HTR-8/SVneo (cell line): ENCODE results near the gene CAMK2N1.
"Not testable (repeated sequence)": the region's sequence is repeated elsewhere in the genome, so short reads cannot be mapped to it uniquely, and the experiment has no call there.

ENCODE experiments used
- DNase-seq: peaks from one replicate; pipeline ENCODE4 v3.0.0; 2011; ENCODE audit warnings: low spot score, mixed read lengths; ENCODE audit not compliant: insufficient read length
- FAIRE-seq: peaks from 2 replicates; lab custom pipeline; 2011; peaks lifted over from hg19 to GRCh38; lab: Jason Lieb, UNC

Gene CAMK2N1

DNA sequence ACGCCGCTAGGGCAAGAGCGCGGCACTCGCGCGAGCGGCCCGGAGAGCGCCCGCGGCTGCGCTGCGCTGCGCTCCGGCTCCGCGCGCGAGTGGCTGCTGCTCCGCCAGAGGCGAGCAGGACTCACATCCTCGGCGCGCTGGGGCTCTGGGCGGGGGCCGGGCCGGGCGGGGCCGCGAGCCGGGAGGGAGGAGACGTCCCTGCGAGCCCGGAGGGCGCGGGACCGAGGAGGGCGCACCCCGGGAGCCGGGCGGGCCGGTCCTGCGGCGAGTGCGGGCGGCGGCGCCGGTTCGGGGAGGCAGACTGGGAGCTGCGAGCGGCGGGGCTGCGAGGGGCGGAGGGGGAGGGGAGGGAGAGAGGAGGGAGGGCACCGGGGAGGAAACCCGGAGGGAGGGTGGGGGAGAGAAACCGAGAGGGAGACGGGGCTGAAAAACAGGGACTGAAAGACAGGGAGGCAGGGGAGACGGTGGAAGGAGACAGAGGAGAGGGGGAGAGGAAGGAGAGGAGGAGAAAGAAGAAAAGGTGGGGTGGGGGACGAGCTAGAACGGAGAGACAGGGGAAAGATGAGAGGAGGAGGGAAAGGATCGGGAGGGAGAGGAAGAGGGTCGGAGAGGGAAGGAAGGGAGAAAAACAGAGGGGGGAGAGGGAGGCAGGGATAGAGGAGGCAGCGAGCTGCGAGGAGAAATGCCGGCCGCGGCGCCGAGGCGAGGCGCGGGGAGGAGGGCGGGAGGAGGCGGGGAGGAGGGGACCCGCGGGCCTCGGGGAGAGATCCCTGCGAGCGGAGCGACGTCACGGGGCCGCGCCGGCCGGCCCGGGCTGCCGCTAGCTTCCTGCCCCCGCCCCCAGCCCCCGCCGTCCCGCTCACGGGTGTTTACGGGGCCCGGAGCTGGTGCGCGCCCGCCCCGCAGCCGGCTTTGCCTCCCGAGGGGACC lies at the start of gene CAMK2N1:
TSS of gene CAMK2N1 (minus strand) at position 684 of the 930 bp plus-strand sequence. CDS start 831 bp downstream, outside the sequence.
- no peak for FAIRE-seq
- no peak for DNase-seq

DNA sequence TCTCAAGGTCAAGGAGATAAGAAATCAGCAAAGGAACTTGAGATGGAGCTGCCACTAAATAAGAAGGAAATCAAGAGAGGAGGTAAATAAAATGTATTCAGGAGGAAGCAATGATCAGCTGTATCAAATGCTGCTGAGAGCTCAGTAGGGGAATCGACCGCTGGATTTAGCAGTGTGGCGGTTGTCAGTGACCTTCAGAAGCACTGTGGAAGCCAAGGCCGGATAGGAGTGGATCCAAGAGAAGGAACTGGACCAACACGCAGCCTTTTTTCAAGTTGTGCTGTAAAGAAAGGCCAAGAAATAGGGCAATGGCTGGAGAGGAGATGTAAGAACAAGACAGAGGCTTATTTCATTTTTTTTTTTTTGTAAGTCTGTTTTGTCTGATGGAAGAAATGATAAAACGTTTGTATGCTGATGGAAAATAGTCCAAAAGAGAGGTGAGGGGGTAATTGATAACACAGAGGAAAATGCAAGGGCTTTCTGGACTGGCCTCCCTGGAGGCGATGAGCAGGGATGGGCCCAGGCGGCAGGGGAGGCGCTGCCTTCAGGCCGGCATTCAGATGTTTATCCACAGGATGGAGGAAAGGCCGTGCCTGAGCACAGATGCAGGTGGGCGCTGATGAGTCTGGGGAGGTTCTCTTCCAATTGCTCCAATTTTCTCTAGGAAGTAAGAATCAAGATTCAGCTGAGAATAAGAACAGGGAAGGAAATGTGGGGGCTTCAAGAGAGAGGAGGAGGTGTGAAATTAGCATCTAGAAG lies 48.8 kb upstream of the CAMK2N1 start:
- FAIRE-seq (no peak), DNase-seq (no peak)

DNA sequence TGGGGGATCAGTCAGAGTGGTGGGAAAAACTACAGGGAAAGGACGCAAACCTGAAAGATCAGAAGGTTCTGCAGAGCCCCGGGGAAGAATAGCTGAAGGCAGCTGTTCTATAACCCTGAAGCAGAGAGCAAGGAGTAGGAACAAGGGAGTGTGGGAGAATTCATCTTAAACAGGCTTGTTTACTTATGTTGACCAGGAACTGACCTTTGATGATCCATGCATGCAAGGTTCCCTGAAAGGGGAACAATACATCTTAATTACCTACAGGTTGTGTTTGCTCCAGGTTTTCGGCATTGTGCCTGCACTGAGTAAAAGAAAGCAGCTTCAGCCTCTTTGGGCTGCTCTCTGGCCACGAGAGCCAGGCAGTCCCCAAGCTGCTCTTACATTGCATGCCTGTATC lies 47.6 kb upstream of the CAMK2N1 start:
- no peak for DNase-seq
- FAIRE-seq = no peak

DNA sequence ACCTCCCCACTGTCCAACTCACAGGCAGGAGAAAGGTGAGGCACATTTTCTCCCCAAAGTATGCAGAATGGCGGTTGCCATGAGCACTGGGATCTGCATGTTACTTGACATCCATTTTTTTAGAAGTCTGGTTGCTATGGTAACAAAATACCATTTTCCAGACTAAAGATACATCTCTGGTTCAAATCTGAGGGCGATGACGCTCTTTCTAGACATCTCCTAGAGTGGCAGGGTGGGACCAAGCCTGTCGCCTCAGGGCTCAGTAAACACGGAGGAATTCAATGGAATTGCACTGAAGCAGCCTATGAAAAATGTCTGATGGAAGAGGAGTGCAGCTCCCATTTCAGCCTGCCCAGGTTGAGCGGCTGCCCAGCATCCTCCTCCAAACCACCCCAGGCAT lies 44.9 kb upstream of the CAMK2N1 start:
- DNase-seq (peak; percentile 21), FAIRE-seq (no peak)

DNA sequence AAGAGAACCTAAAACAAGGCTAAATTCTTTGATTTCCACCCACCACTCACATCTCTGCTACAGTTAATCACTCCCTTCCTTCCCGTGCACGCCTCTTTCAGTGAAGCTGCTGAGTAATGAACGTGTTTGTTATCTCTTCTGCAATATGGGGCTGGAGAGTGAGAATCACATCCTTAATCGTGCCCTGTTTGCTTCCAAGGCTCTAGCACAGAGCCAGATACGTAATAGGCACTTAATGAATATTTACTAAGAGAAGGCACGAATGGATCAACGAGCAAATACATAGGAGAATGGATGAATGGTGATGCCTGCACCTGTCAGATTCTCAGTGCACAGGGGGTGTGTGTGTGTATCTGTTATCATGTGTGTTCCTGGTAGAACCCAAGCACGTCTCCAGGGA lies 44.3 kb upstream of the CAMK2N1 start:
- FAIRE-seq (no peak), DNase-seq (no peak)

DNA sequence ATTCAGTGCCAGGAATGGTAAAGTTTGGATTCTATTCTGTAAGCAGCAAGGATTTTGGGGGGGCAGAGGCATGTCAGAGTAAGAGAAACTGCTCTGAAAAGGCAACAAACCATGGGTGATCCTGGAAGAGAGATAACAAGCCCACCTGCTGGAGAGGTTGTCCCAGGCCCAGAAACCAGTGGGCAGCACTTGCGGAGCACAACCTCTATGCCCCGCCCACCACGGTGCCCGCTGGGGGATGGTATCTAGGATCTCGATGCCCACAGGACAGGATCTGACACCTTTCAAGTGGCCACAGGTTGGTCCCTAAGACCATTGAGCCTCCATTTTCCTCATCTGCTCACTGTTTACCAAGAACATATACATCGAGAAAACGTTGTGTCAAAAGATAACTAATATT lies 42.2 kb upstream of the CAMK2N1 start:
- DNase-seq = no peak

DNA sequence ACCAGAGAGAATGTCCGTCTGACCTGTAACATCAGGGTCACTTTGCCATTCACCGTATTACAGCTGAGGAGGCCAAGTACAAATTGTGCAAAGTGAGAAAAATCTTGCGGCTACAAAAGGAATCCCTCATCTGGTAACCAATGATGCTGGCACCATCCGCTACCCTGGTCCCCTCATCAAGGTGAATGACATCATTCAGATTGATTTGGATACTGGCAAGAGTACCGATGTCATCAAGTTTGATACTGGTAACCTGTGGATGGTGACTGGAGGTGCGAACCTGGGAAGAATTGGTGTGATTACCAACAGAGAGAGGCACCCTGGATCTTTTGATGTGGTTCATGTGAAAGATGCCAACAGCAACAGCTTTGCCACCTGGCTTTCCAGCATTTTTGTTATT lies 40.3 kb upstream of the CAMK2N1 start:
- FAIRE-seq (no peak), DNase-seq (no peak)

More for the DNA sequence above, 42.2 kb upstream of the CAMK2N1 start:
- no peak for FAIRE-seq

DNA sequence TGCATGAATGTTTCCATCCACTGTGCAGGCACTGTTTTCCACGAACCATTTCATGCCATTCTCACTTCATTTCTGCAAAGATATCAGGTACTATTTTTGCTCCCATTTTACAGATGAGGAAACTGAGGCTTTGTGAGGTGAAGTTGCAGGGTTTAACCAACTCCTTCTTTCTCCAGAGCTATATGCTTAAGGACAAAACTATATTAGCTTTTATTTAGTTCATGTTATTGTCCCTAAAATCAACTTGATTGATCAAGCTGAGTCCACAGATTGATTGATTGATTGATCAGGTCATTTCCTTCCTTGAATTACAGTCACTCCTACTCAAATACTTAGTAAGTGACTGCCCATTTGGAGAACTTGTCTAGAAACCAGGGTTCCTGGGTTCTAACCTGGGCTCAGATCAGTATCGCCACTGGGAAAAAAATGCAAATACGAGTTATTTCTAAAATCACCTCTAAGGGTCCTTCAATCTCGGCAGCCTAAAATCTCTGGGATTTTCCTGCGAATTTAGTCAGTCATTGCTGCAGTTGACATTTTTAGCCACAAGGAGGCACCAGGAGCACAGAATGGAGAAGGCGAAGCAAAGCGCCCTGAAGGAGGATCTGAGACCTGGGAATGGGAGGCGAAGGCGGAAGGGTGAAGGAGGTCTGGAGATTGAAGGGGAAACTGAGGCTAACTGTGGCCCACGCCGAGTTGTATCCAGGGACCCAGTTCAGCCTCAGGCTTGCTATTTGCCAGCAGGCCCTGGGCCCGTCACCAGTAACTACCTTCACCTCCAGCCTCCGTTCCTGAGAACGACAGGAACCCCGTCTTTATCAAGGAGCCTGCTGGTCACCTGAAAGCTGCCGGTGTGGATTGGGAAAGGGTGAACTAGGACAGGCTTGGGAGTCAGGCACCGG lies 36.2 kb upstream of the CAMK2N1 start:
- FAIRE-seq = no peak
- peak; percentile 67 for DNase-seq

DNA sequence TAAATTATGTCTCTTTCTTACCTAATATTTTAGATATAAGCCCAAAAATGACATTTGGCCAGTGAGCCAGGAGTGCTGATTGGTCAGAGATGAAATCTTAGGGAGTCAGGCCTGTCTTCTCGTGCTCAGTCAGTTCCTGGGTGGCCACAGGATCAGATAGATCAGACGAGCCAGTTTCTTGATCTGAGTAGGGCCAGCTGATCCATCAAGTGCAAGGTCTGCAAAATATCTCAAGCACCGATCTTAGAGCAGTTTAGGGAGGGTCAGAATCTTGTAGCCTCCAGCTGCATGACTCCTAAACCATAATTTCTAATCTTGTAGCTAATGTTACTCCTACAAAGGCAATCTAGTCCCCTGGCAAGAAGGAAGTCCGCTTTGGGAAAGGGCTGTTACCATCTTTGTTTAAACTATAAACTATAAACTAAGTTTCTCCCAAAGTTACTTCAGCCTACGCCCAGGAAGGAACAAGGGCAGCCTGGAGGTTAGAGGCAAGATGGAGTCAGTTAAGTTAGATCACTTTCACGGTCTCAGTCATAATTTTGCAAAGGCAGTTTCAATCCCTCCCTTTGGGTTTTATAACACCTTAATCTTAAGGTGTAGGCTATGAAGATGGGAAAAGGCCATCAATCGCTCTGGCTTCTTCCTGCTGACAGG lies 33.7 kb upstream of the CAMK2N1 start:
- not testable (repeated sequence) for DNase-seq, FAIRE-seq

DNA sequence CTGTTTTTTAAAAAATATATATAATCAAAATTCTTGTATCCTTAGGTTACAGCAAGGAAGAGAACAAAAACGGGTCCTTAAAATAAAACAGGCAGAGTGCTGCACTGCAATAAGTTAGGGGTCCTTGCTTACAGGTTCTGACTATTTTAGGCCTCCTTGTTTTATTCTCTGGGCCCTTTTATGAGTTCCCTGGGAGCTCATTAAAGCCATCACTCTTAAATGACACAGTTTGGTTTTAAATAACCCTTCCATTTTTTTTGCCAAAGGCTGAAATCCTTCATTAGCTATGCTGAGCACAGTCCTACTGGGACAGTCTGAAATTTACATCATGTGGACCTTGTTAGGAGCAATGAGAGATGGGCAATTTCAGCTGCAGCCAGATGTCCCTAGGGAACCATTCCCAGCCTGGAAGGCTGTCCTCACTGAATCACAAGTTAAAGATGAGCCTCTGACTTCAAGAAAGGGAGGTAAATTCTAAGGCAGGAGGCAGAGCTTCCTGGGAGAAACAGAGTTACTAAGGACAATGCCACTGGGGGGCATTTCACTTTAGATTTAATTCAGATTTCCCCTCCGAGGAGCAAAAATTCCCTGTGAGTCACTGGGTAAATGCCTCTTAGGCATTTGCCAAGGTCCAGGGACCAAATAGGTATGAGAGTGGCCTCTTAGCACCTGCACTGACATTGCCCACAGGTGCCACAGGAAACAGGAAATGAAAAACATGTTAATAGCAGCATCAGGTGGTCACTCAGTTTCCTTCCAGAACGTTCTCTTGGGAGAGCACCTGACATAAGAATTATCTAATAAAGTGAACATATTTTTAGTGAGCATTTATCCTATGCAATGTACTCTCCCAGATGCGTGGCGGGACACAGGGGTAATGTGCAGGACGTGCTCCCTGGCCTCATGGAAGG lies 25.8 kb upstream of the CAMK2N1 start:
- no peak for FAIRE-seq
- DNase-seq = no peak

DNA sequence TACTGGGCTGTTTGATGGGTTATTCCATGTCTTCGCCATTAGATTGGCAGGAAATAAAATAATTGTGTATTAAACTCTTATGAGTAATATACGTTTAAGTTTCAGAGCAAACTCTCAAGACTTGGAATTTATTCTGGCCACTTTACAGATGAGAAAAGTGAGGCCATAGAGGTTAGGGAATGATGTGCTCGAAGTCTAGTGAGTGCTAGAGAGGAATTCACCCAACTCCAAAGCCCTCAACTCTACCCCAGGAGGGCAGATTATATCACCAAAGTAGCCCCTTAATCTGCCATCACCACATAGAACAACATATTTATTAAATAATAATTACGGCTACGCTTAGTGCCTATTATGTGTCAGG lies 22.4 kb upstream of the CAMK2N1 start:
- FAIRE-seq (no peak), DNase-seq (no peak)

DNA sequence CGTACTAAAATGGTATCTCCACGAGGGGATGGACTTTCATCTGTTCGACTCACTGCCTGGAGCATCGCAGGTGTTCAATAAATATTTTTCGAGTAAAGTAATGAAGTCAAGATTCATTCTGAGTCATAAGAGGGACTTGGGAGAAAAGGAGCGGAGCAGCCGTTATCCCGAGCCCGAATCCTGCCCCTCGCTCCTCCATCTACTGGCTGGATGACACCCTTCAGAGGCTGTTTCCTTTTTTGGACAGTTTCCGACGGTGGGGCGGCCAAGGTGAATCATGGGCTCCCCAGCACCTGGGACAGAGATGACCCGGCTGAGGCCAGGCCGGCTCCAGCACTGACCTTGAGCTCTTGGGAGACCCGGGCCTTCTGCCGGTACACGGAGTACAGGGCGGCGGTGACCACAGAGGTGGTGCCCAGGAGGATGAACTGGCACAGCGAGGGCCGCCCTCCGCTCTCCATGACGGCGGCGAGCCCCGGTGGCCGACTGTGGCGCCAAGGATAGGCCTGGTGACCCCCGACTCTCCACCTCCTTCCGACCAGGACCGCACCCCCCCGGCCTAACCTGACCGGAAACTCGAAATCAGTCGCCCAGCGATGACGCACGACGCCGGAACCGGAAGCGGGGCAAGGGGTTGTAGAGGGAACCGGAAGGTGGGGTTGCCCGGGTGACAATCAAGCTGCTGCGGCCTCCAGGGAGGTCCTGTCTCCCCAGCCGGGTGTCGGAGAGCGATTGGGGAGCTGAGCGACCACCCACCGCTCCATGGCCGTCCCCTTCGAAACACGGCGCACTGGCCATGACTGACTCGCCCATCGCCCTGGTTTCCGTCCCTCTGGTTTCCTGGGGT lies 21.8 kb upstream of the CAMK2N1 start, which contains the start of gene MUL1:
TSS of gene MUL1 (minus strand) at position 588 of the 847 bp plus-strand sequence. CDS start at position 461, 127 bp downstream.
- DNase-seq = peak; percentile 94
- FAIRE-seq = peak; percentile 87

DNA sequence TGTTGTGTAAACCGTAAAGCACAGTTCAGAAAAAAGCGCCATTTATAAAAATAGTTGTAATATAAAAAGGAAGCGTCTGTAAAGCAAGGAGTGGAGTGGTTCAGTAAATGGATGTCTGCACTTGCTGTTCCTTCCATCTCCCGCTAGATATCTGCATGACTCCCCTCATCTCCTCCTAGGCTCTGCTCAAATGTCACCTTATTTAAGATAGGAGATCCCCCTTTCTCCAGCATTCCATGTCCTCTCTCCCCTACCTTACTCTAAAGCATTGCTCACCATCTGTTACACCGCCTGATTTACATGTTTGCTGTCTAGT lies 21.2 kb upstream of the CAMK2N1 start:
- no peak for FAIRE-seq
- DNase-seq = no peak

DNA sequence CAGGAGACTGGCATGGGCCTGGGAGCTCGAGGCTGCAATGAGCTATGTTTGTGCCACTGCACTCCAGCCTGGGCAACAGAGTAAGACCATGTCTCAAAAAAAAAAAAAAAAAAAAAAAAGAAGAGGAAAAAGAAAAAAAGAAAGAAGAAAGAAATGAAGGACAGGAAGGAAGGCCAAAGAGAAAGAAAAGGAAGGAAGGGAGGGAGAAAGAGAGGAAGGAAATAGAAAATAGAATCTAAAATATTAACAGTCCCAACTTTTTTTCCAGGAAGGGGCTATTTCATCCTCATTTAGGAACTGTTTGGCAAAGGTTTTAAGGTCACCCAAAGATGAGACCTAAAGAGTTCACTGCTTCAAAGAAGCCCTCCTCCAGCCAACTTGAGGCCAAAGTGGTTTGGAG lies 19.5 kb upstream of the CAMK2N1 start:
- FAIRE-seq (no peak), DNase-seq (no peak)

DNA sequence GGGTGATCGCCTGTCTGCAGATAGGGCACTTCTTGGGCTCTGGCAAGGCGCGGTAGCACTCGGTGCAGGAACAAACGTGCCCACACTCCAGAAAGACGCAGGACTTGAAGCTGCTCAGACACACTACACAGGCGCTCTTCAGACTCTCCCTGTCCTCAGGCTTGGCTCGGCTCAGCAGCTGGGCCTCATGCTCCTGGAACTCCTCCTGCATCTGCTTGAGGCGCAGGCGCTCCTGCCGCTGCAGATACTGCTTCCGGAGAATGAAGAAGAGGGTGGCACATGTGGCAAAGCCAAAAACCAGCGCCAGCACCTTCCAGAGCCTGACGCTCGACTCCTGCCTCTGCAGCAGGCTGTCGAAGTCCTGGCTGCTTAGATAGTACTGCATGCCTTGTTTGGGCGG lies 14.7 kb upstream of the CAMK2N1 start:
- no peak for DNase-seq
- FAIRE-seq = no peak

DNA sequence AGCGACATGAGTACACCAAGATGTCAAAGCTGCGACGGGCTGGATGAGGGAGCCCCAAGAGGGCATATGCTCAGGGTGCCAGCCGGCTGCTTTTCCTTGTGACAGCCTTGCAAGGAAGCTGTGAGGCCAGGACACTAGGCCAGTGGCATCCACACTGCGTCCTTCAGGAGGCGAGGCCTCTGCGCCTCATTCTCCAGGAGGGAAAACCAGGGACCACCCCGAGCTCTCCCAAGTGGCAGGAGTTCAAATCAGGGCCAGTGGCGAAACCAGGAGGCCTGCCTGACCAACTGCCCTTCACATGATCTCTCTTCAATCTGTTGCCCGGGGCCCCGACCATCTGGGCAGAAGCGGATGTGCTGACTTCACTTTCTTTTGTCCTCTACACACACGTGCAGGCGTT lies 13.7 kb upstream of the CAMK2N1 start:
- FAIRE-seq (no peak), DNase-seq (no peak)

DNA sequence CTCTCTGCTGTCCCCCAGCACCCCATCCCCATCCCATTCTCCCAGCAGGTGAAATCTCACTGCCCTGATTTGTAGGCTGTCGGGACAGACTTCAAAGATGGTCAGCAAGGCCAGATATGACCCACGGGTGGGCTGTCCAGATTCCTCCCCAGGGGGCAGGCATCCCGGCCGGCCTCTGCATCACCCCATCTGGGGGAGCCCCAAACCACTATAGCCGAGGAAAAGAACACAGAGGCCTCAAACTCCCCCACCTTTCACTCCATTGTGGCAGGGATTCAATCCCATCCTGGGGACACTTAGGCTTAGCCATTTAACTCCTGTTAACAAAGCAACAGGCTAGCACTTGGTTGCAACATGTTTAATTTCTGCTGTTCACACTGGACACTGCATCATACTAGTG lies 13.1 kb upstream of the CAMK2N1 start:
- FAIRE-seq = no peak
- no peak for DNase-seq

DNA sequence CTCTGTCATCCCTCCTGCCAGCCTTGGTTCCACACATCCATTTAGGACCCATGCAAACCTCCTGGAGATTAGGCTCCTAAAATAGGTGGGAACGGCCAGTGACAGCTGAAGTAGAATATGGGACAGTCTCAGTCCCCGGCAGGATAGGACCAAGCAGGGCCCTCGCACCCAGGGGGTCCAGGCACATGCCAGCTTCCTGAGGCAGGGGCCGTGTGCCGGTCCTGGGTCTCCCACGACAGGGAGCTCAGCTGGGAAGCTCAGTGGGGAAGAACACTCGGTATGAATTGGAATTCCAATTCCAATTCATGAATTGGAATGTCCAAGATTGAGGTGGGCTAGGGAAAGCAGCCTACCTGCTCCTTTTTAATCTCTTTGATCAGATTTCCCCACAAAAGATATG lies 12.1 kb upstream of the CAMK2N1 start:
- DNase-seq (no peak), FAIRE-seq (no peak)
